Loucy (cell line): Measurements from ENCODE around the gene IL37.

Source experiments
- H2AFZ ChIP-seq: fragments of 200-600 bp; sonication (generic); 2 replicates; pipeline ENCODE4 v1.6.0; 2016; ENCODE audit warnings: antibody characterized with exemption, mild to moderate bottlenecking, low read length, moderate library complexity
- H3F3A ChIP-seq: fragments of 200-600 bp; 2 replicates; pipeline ENCODE4 v1.6.0; 2016; ENCODE audit warnings: antibody characterized with exemption, low read depth, mild to moderate bottlenecking
- H3K27me3 ChIP-seq: fragments of 200-600 bp; sonication (generic); 2 replicates; pipeline ENCODE4 v1.6.1; 2014; ENCODE audit warnings: low read length, mild to moderate bottlenecking; ENCODE audit not compliant: insufficient read depth, poor library complexity, severe bottlenecking
- H3K36me3 ChIP-seq: fragments of 200-600 bp; sonication (generic); 2 replicates; pipeline ENCODE4 v1.6.1; 2016; ENCODE audit warnings: low read length; ENCODE audit not compliant: insufficient read depth
- H3K4me1 ChIP-seq: fragments of 200-600 bp; sonication (generic); 2 replicates; pipeline ENCODE4 v1.5.1; 2014; ENCODE audit warnings: low read length, mild to moderate bottlenecking; ENCODE audit not compliant: insufficient read depth, poor library complexity, severe bottlenecking
- H3K4me2 ChIP-seq: fragments of 200-600 bp; sonication (generic); 2 replicates; pipeline ENCODE4 v1.6.0; 2014; ENCODE audit warnings: antibody characterized with exemption, low read length, low read depth, mild to moderate bottlenecking; ENCODE audit not compliant: poor library complexity, severe bottlenecking
- H3K4me3 ChIP-seq: fragments of 200-600 bp; sonication (generic); 2 replicates; pipeline ENCODE4 v1.5.1; 2014; ENCODE audit warnings: low read length, mild to moderate bottlenecking, mixed read lengths; ENCODE audit not compliant: poor library complexity, severe bottlenecking
- H3K79me2 ChIP-seq: fragments of 200-600 bp; sonication (generic); 2 replicates; pipeline ENCODE4 v1.6.1; 2014; ENCODE audit warnings: low read length; ENCODE audit not compliant: insufficient read depth
- H3K9ac ChIP-seq: fragments of 200-600 bp; sonication (generic); 2 replicates; pipeline ENCODE4 v1.6.0; 2014; ENCODE audit warnings: mild to moderate bottlenecking, low read depth, low read length, moderate library complexity; ENCODE audit not compliant: poor library complexity, severe bottlenecking
- H3K9me2 ChIP-seq: fragments of 200-600 bp; sonication (generic); replicated peaks from 2 replicates; pipeline ENCODE4 v1.6.1; 2016; ENCODE audit warnings: low read depth, low read length, mixed read lengths
- H3K9me3 ChIP-seq: fragments of 200-600 bp; sonication (generic); 2 replicates; pipeline ENCODE4 v1.6.1; 2014; ENCODE audit warnings: mild to moderate bottlenecking, antibody characterized with exemption, low read length, low read depth; ENCODE audit not compliant: insufficient read depth
- H4K20me1 ChIP-seq: fragments of 200-600 bp; sonication (generic); 2 replicates; pipeline ENCODE4 v1.6.0; 2014; ENCODE audit warnings: antibody characterized with exemption, low read length, mild to moderate bottlenecking; ENCODE audit not compliant: insufficient read depth, poor library complexity, severe bottlenecking
- CTCF ChIP-seq: fragments of 200-600 bp; sonication (generic); conservative IDR thresholded peaks from 2 replicates; pipeline ENCODE4 v1.5.1; 2014; ENCODE audit warnings: mild to moderate bottlenecking, antibody characterized with exemption, low read length
- EZH2phosphoT487 ChIP-seq: fragments of 200-600 bp; IDR thresholded peaks from 2 replicates; pipeline ENCODE4 v1.6.1; 2018; ENCODE audit warnings: antibody characterized with exemption, mild to moderate bottlenecking, moderate library complexity, borderline replicate concordance

IL37 gene

GRCh38 chr2:112923237-112923966, 12.4 kb downstream of the IL37 start:
- no peaks in the 10 kb centered on the region for H3F3A ChIP-seq
- no peaks in the 10 kb centered on the region for H3K79me2 ChIP-seq
- H3K9me3 ChIP-seq: no peaks in the 10 kb centered on the region
- H4K20me1 ChIP-seq: no peaks in the 10 kb centered on the region
- no peaks in the 10 kb centered on the region for H3K9me2 ChIP-seq
- H3K4me2 ChIP-seq: no peak overlapping the region
- no peak overlapping the region for H3K4me3 ChIP-seq
- H3K4me1 ChIP-seq: no peaks in the 10 kb centered on the region
- no peak for TF ChIP-seq CTCF
- TF ChIP-seq EZH2phosphoT487: no peak
- no peak overlapping the region for H3K9ac ChIP-seq
- H3K36me3 ChIP-seq: no peaks in the 10 kb centered on the region
- no peak overlapping the region for H2AFZ ChIP-seq
- H3K27me3 ChIP-seq: no peaks in the 10 kb centered on the region

- H3F3A ChIP-seq: no peaks in the 10 kb centered on the region
- no peak overlapping the region for H2AFZ ChIP-seq
- H3K4me1 ChIP-seq: no peaks in the 10 kb centered on the region
- H4K20me1 ChIP-seq: no peaks in the 10 kb centered on the region
- no peaks in the 10 kb centered on the region for H3K9me3 ChIP-seq
- H3K4me2 ChIP-seq: no peak overlapping the region
- no peak for TF ChIP-seq CTCF
- no peak for TF ChIP-seq EZH2phosphoT487
- H3K27me3 ChIP-seq: no peaks in the 10 kb centered on the region
- no peaks in the 10 kb centered on the region for H3K79me2 ChIP-seq
- no peaks in the 10 kb centered on the region for H3K36me3 ChIP-seq
- no peaks in the 10 kb centered on the region for H3K9me2 ChIP-seq
- no peak overlapping the region for H3K9ac ChIP-seq
- H3K4me3 ChIP-seq: no peak overlapping the region
These were observed 13.0 kb downstream of the IL37 start for GRCh38 chr2:112923967-112924338.

- no peaks in the 10 kb centered on the region for H3K79me2 ChIP-seq
- no peaks in the 10 kb centered on the region for H4K20me1 ChIP-seq
- H2AFZ ChIP-seq: no peak overlapping the region
- no peak overlapping the region for H3K4me3 ChIP-seq
- H3K36me3 ChIP-seq: no peaks in the 10 kb centered on the region
- H3K9ac ChIP-seq: no peak overlapping the region
- no peaks in the 10 kb centered on the region for H3K9me2 ChIP-seq
- H3K9me3 ChIP-seq: no peaks in the 10 kb centered on the region
- no peaks in the 10 kb centered on the region for H3K4me1 ChIP-seq
- H3K27me3 ChIP-seq: no peaks in the 10 kb centered on the region
- TF ChIP-seq EZH2phosphoT487 (no peak), CTCF (no peak)
- H3K4me2 ChIP-seq: no peak overlapping the region
- H3F3A ChIP-seq: no peaks in the 10 kb centered on the region
These were observed 13.4 kb downstream of the IL37 start for GRCh38 chr2:112924360-112924759.
